ENCODE data around the gene LDLRAD3. TPM values are rescaled to one million over a fixed set of nuclear protein-coding genes. Genes with fewer than 3 reads are reported as not detected.

Gene LDLRAD3
- total and polyA plus RNA-seq, 2 experiments from 2014 or later: 6.2 to 9.5 TPM

GRCh38 chr11:36104660-36104992 lies 160.8 kb downstream of the LDLRAD3 start:
- no peaks in the 10 kb centered on the region for H3K36me3 ChIP-seq
- TF ChIP-seq CTCF (IDR thresholded peaks at IDR 0.05; ENCODE audit: low read depth, low read length): no peak
- DNase-seq (ENCODE audit: low read depth in 1 of 2, low spot score in 1 of 2): no peak
- no peak overlapping the region for H3K4me3 ChIP-seq
- H3K9me3 ChIP-seq (ENCODE audit: low read depth): no peaks in the 10 kb centered on the region
- no peaks in the 10 kb centered on the region for H3K27me3 ChIP-seq
- H3K27ac ChIP-seq: no peak overlapping the region
- peaks cover 3% of the 10 kb centered on the region for H3K4me1 ChIP-seq (ENCODE audit: low read depth)

GRCh38 chr11:36105743-36106581 lies 162.1 kb downstream of the LDLRAD3 start:
- DNase-seq (ENCODE audit: low read depth in 1 of 2, low spot score in 1 of 2): no peak
- Histone ChIP-seq H3K27me3 (peaks cover 6% of the 10 kb centered on the region), H3K4me1 (ENCODE audit: low read depth) (peaks cover 6% of the 10 kb centered on the region), H3K27ac (no peak overlapping the region), H3K4me3 (no peak overlapping the region), H3K36me3 (no peaks in the 10 kb centered on the region), H3K9me3 (ENCODE audit: low read depth) (no peaks in the 10 kb centered on the region)
- no peak for TF ChIP-seq CTCF (IDR thresholded peaks at IDR 0.05; ENCODE audit: low read depth, low read length)

GRCh38 chr11:36107547-36107946 lies 163.7 kb downstream of the LDLRAD3 start:
- no peak for TF ChIP-seq CTCF (IDR thresholded peaks at IDR 0.05; ENCODE audit: low read depth, low read length)
- Histone ChIP-seq H3K9me3 (ENCODE audit: low read depth) (no peaks in the 10 kb centered on the region), H3K36me3 (no peaks in the 10 kb centered on the region), H3K27ac (no peak overlapping the region), H3K27me3 (peaks cover 7% of the 10 kb centered on the region), H3K4me3 (no peak overlapping the region), H3K4me1 (ENCODE audit: low read depth) (peaks cover 6% of the 10 kb centered on the region)
- no peak for DNase-seq (ENCODE audit: low read depth in 1 of 2, low spot score in 1 of 2)

- no peak for DNase-seq (ENCODE audit: low read depth in 1 of 2, low spot score in 1 of 2)
- no peak overlapping the region for H3K27ac ChIP-seq
Measured at GRCh38 chr11:36108881-36109589, 165.2 kb downstream of the LDLRAD3 start.

DNA sequence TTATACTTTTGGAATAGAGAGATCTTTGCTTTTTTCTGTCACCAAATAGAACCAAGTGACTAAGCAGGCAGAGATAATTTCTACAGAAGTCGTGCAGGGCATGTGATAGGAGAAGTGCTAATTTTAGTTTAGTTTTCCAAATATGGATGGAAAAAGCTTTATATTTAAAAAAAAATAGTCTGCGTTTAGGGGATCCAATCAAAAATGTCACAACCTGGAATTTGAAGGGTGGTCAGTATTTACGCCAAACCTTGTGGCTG lies 165.7 kb downstream of the LDLRAD3 start:
- Histone ChIP-seq H3K4me1 (ENCODE audit: low read depth) (peaks cover 6% of the 10 kb centered on the region), H3K27me3 (peaks cover 7% of the 10 kb centered on the region), H3K36me3 (no peaks in the 10 kb centered on the region), H3K4me3 (no peak overlapping the region), H3K27ac (no peak overlapping the region), H3K9me3 (ENCODE audit: low read depth) (no peaks in the 10 kb centered on the region)
- no peak for TF ChIP-seq CTCF (IDR thresholded peaks at IDR 0.05; ENCODE audit: low read depth, low read length)
- DNase-seq (ENCODE audit: low read depth in 1 of 2, low spot score in 1 of 2): no peak

More at GRCh38 chr11:36108881-36109589, 165.2 kb downstream of the LDLRAD3 start:
- Histone ChIP-seq H3K4me3 (no peak overlapping the region), H3K4me1 (ENCODE audit: low read depth) (peaks cover 6% of the 10 kb centered on the region), H3K27me3 (peaks cover 7% of the 10 kb centered on the region), H3K9me3 (ENCODE audit: low read depth) (no peaks in the 10 kb centered on the region), H3K36me3 (no peaks in the 10 kb centered on the region)
- TF ChIP-seq CTCF (IDR thresholded peaks at IDR 0.05; ENCODE audit: low read depth, low read length): no peak
